MCF 10A (cell line): ENCODE data around the gene FHIP1B. TPM values are rescaled to one million over a fixed set of nuclear protein-coding genes. Genes with fewer than 3 reads are reported as not detected.
A peak's percentile ranks its signal among the peaks of the same experiment; 100 is the strongest.

Experiments
- BruUV-seq: library from RNA; stranded (reverse); fragments of 400-500 nt; replicated peaks from 2 replicates; lab custom pipeline; 2021; lab: Mats Ljungman, UMichigan
- CTCF ChIA-PET: fragments of 300-600 bp; sonication (Branson Sonifier 250); formaldehyde crosslinking; extraction: SDS; loops from one replicate; lab custom pipeline; 2021; ENCODE audit warnings: antibody characterized with exemption, inconsistent platforms; lab: Yijun Ruan, JAX
- POLR2A ChIA-PET: fragments of 300-600, 350-650 bp; sonication (Branson Sonifier 250); formaldehyde crosslinking; extraction: SDS; loops from one replicate; lab custom pipeline; 2020; ENCODE audit warnings: antibody characterized with exemption, inconsistent platforms; lab: Yijun Ruan, JAX
- DNase-seq: peaks from one replicate; pipeline ENCODE4 v3.0.0-alpha.2; 2018; ENCODE audit not compliant: unreplicated experiment
- H3K27ac Mint-ChIP-seq: one replicate; pipeline ENCODE4 v1.8.0; 2022; ENCODE audit warnings: mild to moderate bottlenecking, low read depth, mixed read lengths; ENCODE audit not compliant: unreplicated experiment
- H3K27me3 Mint-ChIP-seq: one replicate; pipeline ENCODE4 v1.8.0; 2022; ENCODE audit warnings: mixed read lengths; ENCODE audit not compliant: insufficient read depth, unreplicated experiment
- H3K36me3 Mint-ChIP-seq: one replicate; pipeline ENCODE4 v1.8.0; 2022; ENCODE audit warnings: mild to moderate bottlenecking, moderate library complexity, mixed read lengths; ENCODE audit not compliant: insufficient read depth, unreplicated experiment
- H3K4me1 Mint-ChIP-seq: one replicate; pipeline ENCODE4 v1.8.0; 2022; ENCODE audit warnings: mixed read lengths; ENCODE audit not compliant: insufficient read depth, unreplicated experiment
- H3K4me3 Mint-ChIP-seq: one replicate; pipeline ENCODE4 v1.8.0; 2022; ENCODE audit warnings: mild to moderate bottlenecking, moderate library complexity, mixed read lengths; ENCODE audit not compliant: unreplicated experiment
- H3K9me3 Mint-ChIP-seq: one replicate; pipeline ENCODE4 v1.8.0; 2022; ENCODE audit warnings: mixed read lengths; ENCODE audit not compliant: unreplicated experiment
- CTCF ChIP-seq: fragments of 200-600 bp; IDR thresholded peaks from one replicate; pipeline ENCODE4 v1.8.0; 2022; ENCODE audit warnings: antibody characterized with exemption, mild to moderate bottlenecking; ENCODE audit not compliant: unreplicated experiment
- intact Hi-C: fragments of 100-400 bp; cut with micrococcal nuclease; formaldehyde crosslinking; loops from 2 replicates; pipeline ENCODE4 v1.14.1; 2022
- total RNA-seq: library from RNA; stranded (reverse); gene quantifications from 2 replicates; pipeline ENCODE4 v1.2.3, GENCODE V29; 2022

Gene FHIP1B
- total RNA-seq, 1 experiment from 2014 or later = 44.6 TPM

- no peaks in the 10 kb centered on the region for H3K9me3 Mint-ChIP-seq
- POLR2A ChIA-PET = no interaction called here
- peaks cover 8% of the 10 kb centered on the region for H3K4me1 Mint-ChIP-seq
- peaks cover 14% of the 10 kb centered on the region for H3K36me3 Mint-ChIP-seq
- TF ChIP-seq CTCF = no peak
- CTCF ChIA-PET = no interaction called here
- no peak for DNase-seq
- no peaks in the 10 kb centered on the region for H3K27me3 Mint-ChIP-seq
- BruUV-seq = no TSS peak
- intact Hi-C loops = no loop called here
- H3K4me3 Mint-ChIP-seq = no peak overlapping the region
- no peak overlapping the region for H3K27ac Mint-ChIP-seq
Measured at GRCh38 chr11:6203327-6203726, 31.1 kb downstream of the FHIP1B start.

- ChIA-PET POLR2A (interaction anchor here (0.7 kb wide), 2 partner anchors 14 to 912 kb away, joined by 3 to 4 read pairs; no protein-coding TSS in a partner anchor), CTCF (interaction anchor here (0.6 kb wide), 1 partner anchor 152 kb away, joined by 3 read pairs; no protein-coding TSS in a partner anchor)
- H3K27me3 Mint-ChIP-seq = no peaks in the 10 kb centered on the region
- BruUV-seq = no TSS peak
- intact Hi-C loops = no loop called here
- peaks cover 8% of the 10 kb centered on the region for H3K4me1 Mint-ChIP-seq
- TF ChIP-seq CTCF = no peak
- no peak overlapping the region for H3K4me3 Mint-ChIP-seq
- peak overlapping the region; percentile 50 for H3K27ac Mint-ChIP-seq
- no peaks in the 10 kb centered on the region for H3K9me3 Mint-ChIP-seq
- H3K36me3 Mint-ChIP-seq = peaks cover 5% of the 10 kb centered on the region
- DNase-seq = no peak
Measured at GRCh38 chr11:6202041-6202440, 32.4 kb downstream of the FHIP1B start.

- ChIA-PET POLR2A (interaction anchor here (0.6 kb wide), 1 partner anchor 9 kb away, joined by 3 read pairs; no protein-coding TSS in a partner anchor), CTCF (interaction anchor here (0.6 kb wide), 1 partner anchor 153 kb away, joined by 3 read pairs; no protein-coding TSS in a partner anchor)
- Mint-ChIP-seq H3K27ac (no peak overlapping the region), H3K4me1 (peaks cover 8% of the 10 kb centered on the region), H3K4me3 (no peak overlapping the region), H3K36me3 (peaks cover 5% of the 10 kb centered on the region), H3K27me3 (no peaks in the 10 kb centered on the region), H3K9me3 (no peaks in the 10 kb centered on the region)
- TF ChIP-seq CTCF = no peak
- DNase-seq = no peak
- BruUV-seq = no TSS peak
- intact Hi-C loops = no loop called here
Measured at GRCh38 chr11:6201481-6201880, 33.0 kb downstream of the FHIP1B start.

- POLR2A ChIA-PET = no interaction called here
Measured at GRCh38 chr11:6200975-6201374, 33.5 kb downstream of the FHIP1B start.

More at GRCh38 chr11:6200975-6201374, 33.5 kb downstream of the FHIP1B start:
- CTCF ChIA-PET = interaction anchor here (0.6 to 0.7 kb wide), 2 partner anchors 206 to 1997 kb away, joined by 3 read pairs; no protein-coding TSS in a partner anchor
- intact Hi-C loops = no loop called here
- no peak overlapping the region for H3K4me3 Mint-ChIP-seq
- H3K27ac Mint-ChIP-seq = no peak overlapping the region
- H3K36me3 Mint-ChIP-seq = peaks cover under 1% of the 10 kb centered on the region
- H3K4me1 Mint-ChIP-seq = peaks cover 8% of the 10 kb centered on the region
- DNase-seq = peak; percentile 45
- no peaks in the 10 kb centered on the region for H3K9me3 Mint-ChIP-seq
- BruUV-seq = no TSS peak
- H3K27me3 Mint-ChIP-seq = no peaks in the 10 kb centered on the region
- no peak for TF ChIP-seq CTCF
